ENCODE measurements around the gene HSH2D.

HSH2D gene

GRCh38 chr19:16197622-16198369 lies 54.3 kb downstream of the HSH2D start, which contains the start of gene AP1M1:
Gene AP1M1 (plus strand): TSS chr19:16197911. CDS start chr19:16198027, 116 bp downstream.
- peaks cover 11% of the 10 kb centered on the region for H3K36me3 ChIP-seq (ENCODE audit: control insufficient read depth, insufficient read depth, low read length)
- H3K9me3 ChIP-seq (ENCODE audit: control insufficient read depth, insufficient read depth, low read depth, low read length): no peaks in the 10 kb centered on the region
- H3K27ac ChIP-seq (ENCODE audit: low read depth, low read length): no peak within 1 kb of the TSS; the same call in 1 of the 2 replicates
- H3K4me3 ChIP-seq (ENCODE audit: low read depth, low read length): peak within 1 kb of the TSS; percentile 85
- H3K9ac ChIP-seq (ENCODE audit: low read length): peak within 1 kb of the TSS; percentile 70
- H3K27me3 ChIP-seq (ENCODE audit: control insufficient read depth, insufficient read depth, low read length): no peaks in the 10 kb centered on the region
- peaks cover 9% of the 10 kb centered on the region; the same call in 1 of the 2 replicates for H3K4me1 ChIP-seq (ENCODE audit: control insufficient read depth, insufficient read depth, low read length)

- peak overlapping the region; percentile 70 for H3K9ac ChIP-seq (ENCODE audit: low read length)
- H3K36me3 ChIP-seq (ENCODE audit: control insufficient read depth, insufficient read depth, low read length): peaks cover 14% of the 10 kb centered on the region
- H3K27ac ChIP-seq (ENCODE audit: low read depth, low read length): no peak overlapping the region
- H3K27me3 ChIP-seq (ENCODE audit: control insufficient read depth, insufficient read depth, low read length): no peaks in the 10 kb centered on the region
- H3K4me3 ChIP-seq (ENCODE audit: low read depth, low read length): peak overlapping the region; percentile 85
- no peaks in the 10 kb centered on the region for H3K9me3 ChIP-seq (ENCODE audit: control insufficient read depth, insufficient read depth, low read depth, low read length)
- peaks cover 9% of the 10 kb centered on the region; the same call in 1 of the 2 replicates for H3K4me1 ChIP-seq (ENCODE audit: control insufficient read depth, insufficient read depth, low read length)
Measured at GRCh38 chr19:16198370-16198651, 54.8 kb downstream of the HSH2D start.

GRCh38 chr19:16199275-16199932 lies 55.9 kb downstream of the HSH2D start:
- no peak overlapping the region for H3K27ac ChIP-seq (ENCODE audit: low read depth, low read length)
- H3K36me3 ChIP-seq (ENCODE audit: control insufficient read depth, insufficient read depth, low read length): peaks cover 23% of the 10 kb centered on the region
- H3K9me3 ChIP-seq (ENCODE audit: control insufficient read depth, insufficient read depth, low read depth, low read length): no peaks in the 10 kb centered on the region
- H3K27me3 ChIP-seq (ENCODE audit: control insufficient read depth, insufficient read depth, low read length): no peaks in the 10 kb centered on the region
- H3K9ac ChIP-seq (ENCODE audit: low read length): no peak overlapping the region
- H3K4me3 ChIP-seq (ENCODE audit: low read depth, low read length): no peak overlapping the region; the same call in 1 of the 2 replicates
- H3K4me1 ChIP-seq (ENCODE audit: control insufficient read depth, insufficient read depth, low read length): peaks cover 9% of the 10 kb centered on the region; the same call in 1 of the 2 replicates

DNA sequence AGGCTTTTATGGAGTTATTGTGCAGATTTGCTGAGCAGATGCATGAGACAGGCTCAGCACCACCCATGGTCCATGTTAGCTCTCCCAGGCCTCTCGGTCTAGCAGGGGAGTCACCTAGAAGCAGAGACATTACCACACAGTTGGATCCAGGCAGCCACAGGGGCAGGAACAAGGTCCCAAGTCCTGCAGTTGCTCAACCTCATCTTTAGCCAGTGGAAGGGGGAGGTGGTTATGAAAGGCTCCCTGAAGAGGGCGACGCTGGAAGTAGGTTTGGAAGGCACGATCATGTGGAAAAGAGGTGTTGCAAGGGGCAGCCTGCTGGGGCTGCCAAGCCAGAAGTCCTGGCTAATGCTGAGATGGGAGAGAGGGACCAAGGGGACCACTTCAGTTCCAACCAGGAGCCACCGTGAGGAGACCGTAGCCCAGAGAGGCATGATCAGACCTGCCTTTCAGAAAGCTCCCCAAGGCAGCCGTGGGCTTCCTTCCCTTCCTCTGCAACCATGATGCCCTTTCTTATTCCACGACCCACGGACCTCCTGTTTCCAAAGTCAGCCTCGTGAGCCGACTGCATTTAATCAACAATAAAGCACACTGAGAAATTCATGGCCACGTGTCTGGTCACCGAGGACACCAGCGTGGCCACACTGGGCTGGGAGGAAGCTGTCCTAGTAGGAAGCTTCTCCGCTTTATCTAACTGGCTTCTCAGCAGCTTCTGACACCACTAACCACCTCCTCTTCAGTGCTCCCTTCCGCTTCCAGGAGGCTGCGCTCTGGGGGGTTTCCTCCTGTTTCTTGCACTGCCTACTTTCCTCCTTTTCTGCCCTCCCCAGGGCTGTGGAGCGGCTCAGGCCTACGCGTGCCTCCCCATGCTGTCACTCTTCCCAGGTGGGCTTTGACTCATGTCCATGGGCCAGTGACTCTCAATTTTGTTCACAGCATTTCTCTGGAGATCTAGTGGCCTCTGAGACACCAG lies 56.8 kb downstream of the HSH2D start:
- H3K9ac ChIP-seq (ENCODE audit: low read length): no peak overlapping the region
- no peak overlapping the region for H3K4me3 ChIP-seq (ENCODE audit: low read depth, low read length)
- no peaks in the 10 kb centered on the region for H3K9me3 ChIP-seq (ENCODE audit: control insufficient read depth, insufficient read depth, low read depth, low read length)
- H3K4me1 ChIP-seq (ENCODE audit: control insufficient read depth, insufficient read depth, low read length): peaks cover 9% of the 10 kb centered on the region; the same call in 1 of the 2 replicates
- peaks cover 30% of the 10 kb centered on the region for H3K36me3 ChIP-seq (ENCODE audit: control insufficient read depth, insufficient read depth, low read length)
- no peak overlapping the region for H3K27ac ChIP-seq (ENCODE audit: low read depth, low read length)
- H3K27me3 ChIP-seq (ENCODE audit: control insufficient read depth, insufficient read depth, low read length): no peaks in the 10 kb centered on the region

DNA sequence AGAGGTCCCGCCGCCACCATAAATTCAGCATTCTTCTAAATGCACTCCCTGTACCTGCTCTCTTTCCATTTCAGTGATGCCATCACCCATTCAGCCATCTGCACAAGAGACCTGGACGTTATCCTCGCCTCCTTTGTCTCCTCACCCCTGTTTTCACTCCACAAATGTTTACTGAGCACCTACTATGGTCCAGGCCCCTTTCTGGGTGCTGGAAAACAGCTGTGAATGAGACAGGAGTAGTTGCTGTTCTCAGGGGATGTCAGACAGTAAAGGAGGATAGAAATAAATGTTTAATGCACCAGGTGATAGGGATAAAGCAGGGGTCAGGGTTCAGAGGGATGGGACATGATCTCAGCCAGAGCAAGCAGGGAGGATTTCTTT lies 57.5 kb downstream of the HSH2D start:
- H3K9ac ChIP-seq (ENCODE audit: low read length): no peak overlapping the region
- H3K4me1 ChIP-seq (ENCODE audit: control insufficient read depth, insufficient read depth, low read length): peaks cover 9% of the 10 kb centered on the region; the same call in 1 of the 2 replicates
- H3K36me3 ChIP-seq (ENCODE audit: control insufficient read depth, insufficient read depth, low read length): peaks cover 35% of the 10 kb centered on the region
- no peaks in the 10 kb centered on the region for H3K9me3 ChIP-seq (ENCODE audit: control insufficient read depth, insufficient read depth, low read depth, low read length)
- H3K4me3 ChIP-seq (ENCODE audit: low read depth, low read length): no peak overlapping the region
- no peaks in the 10 kb centered on the region for H3K27me3 ChIP-seq (ENCODE audit: control insufficient read depth, insufficient read depth, low read length)
- H3K27ac ChIP-seq (ENCODE audit: low read depth, low read length): no peak overlapping the region

- Histone ChIP-seq H3K36me3 (ENCODE audit: control insufficient read depth, insufficient read depth, low read length) (peaks cover 50% of the 10 kb centered on the region), H3K27me3 (ENCODE audit: control insufficient read depth, insufficient read depth, low read length) (no peaks in the 10 kb centered on the region), H3K4me1 (ENCODE audit: control insufficient read depth, insufficient read depth, low read length) (0 out of 2 replicates have a peak, but pooled peaks cover 3% of the 10 kb centered on the region), H3K9me3 (ENCODE audit: control insufficient read depth, insufficient read depth, low read depth, low read length) (no peaks in the 10 kb centered on the region), H3K9ac (ENCODE audit: low read length) (no peak overlapping the region), H3K4me3 (ENCODE audit: low read depth, low read length) (no peak overlapping the region), H3K27ac (ENCODE audit: low read depth, low read length) (no peak overlapping the region)
Measured at GRCh38 chr19:16202320-16203255, 59.1 kb downstream of the HSH2D start.

DNA sequence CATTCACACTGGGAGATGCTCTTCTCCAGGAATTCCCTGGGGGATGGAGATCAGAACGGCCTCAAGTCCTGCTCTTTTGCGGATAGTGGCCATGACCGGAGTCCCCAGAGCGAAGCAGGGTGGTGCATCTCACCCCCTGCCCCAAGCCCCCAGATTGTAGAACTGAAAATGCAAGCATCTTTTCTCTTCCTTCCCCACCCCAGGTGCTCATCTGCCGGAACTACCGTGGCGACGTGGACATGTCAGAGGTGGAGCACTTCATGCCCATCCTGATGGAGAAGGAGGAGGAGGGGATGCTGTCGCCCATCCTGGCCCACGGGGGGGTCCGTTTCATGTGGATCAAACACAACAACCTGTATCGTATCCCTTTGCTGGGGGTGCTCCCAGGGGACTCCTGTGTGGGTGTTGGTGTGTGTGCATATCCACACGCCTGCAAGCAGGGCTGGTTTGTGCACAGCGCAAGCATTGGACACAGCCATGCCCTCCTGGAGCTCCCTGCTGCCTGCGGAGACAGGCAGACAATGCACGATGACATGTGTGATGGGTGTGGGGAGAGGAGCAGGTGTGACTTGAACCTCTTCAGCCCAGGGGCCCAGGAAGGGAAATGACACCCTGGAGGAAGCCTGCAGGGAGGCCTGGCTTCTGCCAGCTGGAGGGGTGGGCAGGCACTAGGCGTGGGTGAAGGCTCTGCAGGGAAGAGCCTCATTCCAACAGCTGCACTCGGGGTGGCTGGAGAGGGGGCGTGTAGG lies 59.9 kb downstream of the HSH2D start:
- Histone ChIP-seq H3K4me1 (ENCODE audit: control insufficient read depth, insufficient read depth, low read length) (0 out of 2 replicates have a peak, but pooled peaks cover 2% of the 10 kb centered on the region), H3K36me3 (ENCODE audit: control insufficient read depth, insufficient read depth, low read length) (peaks cover 58% of the 10 kb centered on the region), H3K27ac (ENCODE audit: low read depth, low read length) (no peak overlapping the region), H3K27me3 (ENCODE audit: control insufficient read depth, insufficient read depth, low read length) (no peaks in the 10 kb centered on the region), H3K9ac (ENCODE audit: low read length) (no peak overlapping the region), H3K9me3 (ENCODE audit: control insufficient read depth, insufficient read depth, low read depth, low read length) (no peaks in the 10 kb centered on the region), H3K4me3 (ENCODE audit: low read depth, low read length) (no peak overlapping the region)

- Histone ChIP-seq H3K9me3 (ENCODE audit: control insufficient read depth, insufficient read depth, low read depth, low read length) (no peaks in the 10 kb centered on the region), H3K36me3 (ENCODE audit: control insufficient read depth, insufficient read depth, low read length) (peaks cover 62% of the 10 kb centered on the region), H3K27me3 (ENCODE audit: control insufficient read depth, insufficient read depth, low read length) (no peaks in the 10 kb centered on the region), H3K4me1 (ENCODE audit: control insufficient read depth, insufficient read depth, low read length) (no peaks in the 10 kb centered on the region), H3K9ac (ENCODE audit: low read length) (no peak overlapping the region), H3K4me3 (ENCODE audit: low read depth, low read length) (no peak overlapping the region), H3K27ac (ENCODE audit: low read depth, low read length) (no peak overlapping the region)
Measured at GRCh38 chr19:16204005-16204294, 60.5 kb downstream of the HSH2D start.

DNA sequence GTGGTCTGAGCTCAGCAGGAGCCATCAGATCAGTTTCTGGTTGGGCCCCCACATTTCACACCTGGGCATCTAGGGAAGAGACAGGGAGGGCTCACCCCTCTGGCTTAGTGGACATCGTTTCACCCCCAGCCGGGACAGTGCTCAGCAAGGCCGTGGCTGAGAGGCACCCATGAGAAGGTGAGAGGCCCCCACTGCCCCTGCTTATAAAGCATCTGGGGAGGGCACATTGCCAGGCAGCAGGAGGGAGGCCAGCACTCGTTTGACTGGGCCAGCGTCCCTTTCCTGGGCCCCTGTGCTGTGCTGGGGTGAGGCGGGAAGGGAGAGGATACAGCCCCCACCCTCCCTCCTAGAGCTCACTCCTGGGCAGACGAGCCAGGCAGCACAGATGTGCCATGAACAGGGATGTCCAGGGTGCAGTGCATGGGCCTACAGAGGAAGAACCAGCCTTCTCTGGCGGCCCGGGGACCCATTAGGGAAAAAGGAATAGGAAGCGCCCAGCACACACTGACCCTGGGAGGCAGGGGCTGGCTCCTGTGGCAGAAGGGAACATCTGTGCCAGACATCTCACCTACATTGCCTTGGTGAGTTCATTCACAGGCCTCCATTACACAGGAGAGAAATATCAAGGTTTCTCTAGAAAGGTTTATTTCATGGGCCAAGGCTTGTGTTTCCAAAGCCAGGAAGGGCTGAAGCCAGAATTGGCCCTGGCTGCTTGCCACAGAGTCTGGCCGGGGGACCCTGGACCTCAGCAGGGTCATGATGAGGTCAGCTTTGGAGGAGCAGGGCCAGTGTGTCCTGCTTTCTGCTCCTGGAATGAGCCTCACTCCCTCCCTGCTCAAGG lies 61.9 kb downstream of the HSH2D start:
- H3K9ac ChIP-seq (ENCODE audit: low read length): no peak overlapping the region
- no peak overlapping the region for H3K4me3 ChIP-seq (ENCODE audit: low read depth, low read length)
- H3K9me3 ChIP-seq (ENCODE audit: control insufficient read depth, insufficient read depth, low read depth, low read length): no peaks in the 10 kb centered on the region
- peaks cover 77% of the 10 kb centered on the region for H3K36me3 ChIP-seq (ENCODE audit: control insufficient read depth, insufficient read depth, low read length)
- no peaks in the 10 kb centered on the region for H3K4me1 ChIP-seq (ENCODE audit: control insufficient read depth, insufficient read depth, low read length)
- no peak overlapping the region for H3K27ac ChIP-seq (ENCODE audit: low read depth, low read length)
- no peaks in the 10 kb centered on the region for H3K27me3 ChIP-seq (ENCODE audit: control insufficient read depth, insufficient read depth, low read length)
